ENCODE measurements around the gene OSBPL9. TPM values are rescaled to one million over a fixed set of nuclear protein-coding genes. Genes with fewer than 3 reads are reported as not detected.

Gene OSBPL9
- total RNA-seq, 4 donors from 2014 or later, result 65.8 to 206 (median 136) TPM

GRCh38 chr1:51623025-51623424 lies 6.1 kb downstream of the OSBPL9 start:
- Histone ChIP-seq H3K27ac (peak overlapping the region; percentile 94 to 99 (median 99)), H3K9me3 (no peaks in the 10 kb centered on the region), H3K36me3 (no peaks in the 10 kb centered on the region), H3K4me3 (peak overlapping the region in 3 of 4 donors; percentile 3 to 25 (median 18)), H3K4me1 (peaks cover 67 to 84% of the 10 kb centered on the region in 2 donors), H3K27me3 (no peaks in the 10 kb centered on the region)
- DNase-seq (no peak), ATAC-seq (no peak)
- intact Hi-C loops (cut with DNase I; ENCODE audit: low total_unique reads), result no loop called here
- in situ Hi-C loops (cut with MboI; ENCODE audit: low sequenced_read_pairs in 4 of 4), result loop anchor here in 1 of 4 donors (10.0 kb wide), 1 partner anchor 152 kb away; no protein-coding TSS in a partner anchor
- no peak for TF ChIP-seq POLR2A (IDR thresholded peaks at IDR 0.05)

- peak overlapping the region in 1 of 4 donors; percentile 18 for H3K4me3 ChIP-seq
- ATAC-seq (no peak), DNase-seq (no peak)
- no peaks in the 10 kb centered on the region for H3K9me3 ChIP-seq
- in situ Hi-C loops (cut with MboI; ENCODE audit: low sequenced_read_pairs in 4 of 4) (loop anchor here in 1 of 4 donors (10.0 kb wide), 1 partner anchor 151 kb away; no protein-coding TSS in a partner anchor), intact Hi-C loops (cut with DNase I; ENCODE audit: low total_unique reads) (no loop called here)
- no peaks in the 10 kb centered on the region for H3K27me3 ChIP-seq
- TF ChIP-seq POLR2A (IDR thresholded peaks at IDR 0.05) (no peak), CTCF (IDR thresholded peaks at IDR 0.05 in 4 of 5, conservative IDR thresholded peaks at IDR 0.05 in 1 of 5) (no peak)
- peak overlapping the region; percentile 94 to 99 (median 99) for H3K27ac ChIP-seq
- peaks cover 72 to 86% of the 10 kb centered on the region in 2 donors for H3K4me1 ChIP-seq
- H3K36me3 ChIP-seq, result no peaks in the 10 kb centered on the region
Measured at GRCh38 chr1:51623450-51623849, 6.6 kb downstream of the OSBPL9 start.

GRCh38 chr1:51624855-51625254 lies 8.0 kb downstream of the OSBPL9 start:
- Histone ChIP-seq H3K27ac (peak overlapping the region; percentile 94 to 99 (median 99)), H3K4me3 (no peak overlapping the region)

GRCh38 chr1:51627672-51628071 lies 10.8 kb downstream of the OSBPL9 start:
- intact Hi-C loops (cut with DNase I; ENCODE audit: low total_unique reads), result loop anchor here (2.0 kb wide), 1 partner anchor 141 kb away; no protein-coding TSS in a partner anchor
- no peak for ATAC-seq
- Histone ChIP-seq H3K4me3 (no peak overlapping the region), H3K4me1 (peaks cover 74 to 92% of the 10 kb centered on the region in 2 donors), H3K9me3 (no peaks in the 10 kb centered on the region), H3K27me3 (no peaks in the 10 kb centered on the region), H3K36me3 (no peaks in the 10 kb centered on the region), H3K27ac (peak overlapping the region; percentile 94 to 99 (median 99))
- in situ Hi-C loops (cut with MboI; ENCODE audit: low sequenced_read_pairs in 4 of 4), result loop anchor here in 3 of 4 donors (10.0 to 25.0 kb wide), 2 partner anchors 135 to 147 kb away; no protein-coding TSS in a partner anchor
- no peak for TF ChIP-seq POLR2A (IDR thresholded peaks at IDR 0.05)
- peak in 3 of 5 experiments; percentile 12 to 22 (median 21) for TF ChIP-seq CTCF (IDR thresholded peaks at IDR 0.05 in 4 of 5, conservative IDR thresholded peaks at IDR 0.05 in 1 of 5)
- DNase-seq, result no peak

More at GRCh38 chr1:51624855-51625254, 8.0 kb downstream of the OSBPL9 start:
- no peak for TF ChIP-seq POLR2A (IDR thresholded peaks at IDR 0.05)
- TF ChIP-seq CTCF (IDR thresholded peaks at IDR 0.05 in 4 of 5, conservative IDR thresholded peaks at IDR 0.05 in 1 of 5), result no peak
- Histone ChIP-seq H3K9me3 (no peaks in the 10 kb centered on the region), H3K36me3 (no peaks in the 10 kb centered on the region), H3K27me3 (no peaks in the 10 kb centered on the region), H3K4me1 (peaks cover 82 to 85% of the 10 kb centered on the region in 2 donors)
- no peak for DNase-seq
- intact Hi-C loops (cut with DNase I; ENCODE audit: low total_unique reads), result no loop called here
- in situ Hi-C loops (cut with MboI; ENCODE audit: low sequenced_read_pairs in 4 of 4), result loop anchor here in 3 of 4 donors (10.0 to 25.0 kb wide), 2 partner anchors 137 to 150 kb away; no protein-coding TSS in a partner anchor
- no peak for ATAC-seq

- in situ Hi-C loops (cut with MboI; ENCODE audit: low sequenced_read_pairs in 4 of 4) (loop anchor here in 3 of 4 donors (10.0 to 25.0 kb wide), 2 partner anchors 133 to 146 kb away; no protein-coding TSS in a partner anchor), intact Hi-C loops (cut with DNase I; ENCODE audit: low total_unique reads) (no loop called here)
- TF ChIP-seq POLR2A (IDR thresholded peaks at IDR 0.05), result no peak
- TF ChIP-seq CTCF (IDR thresholded peaks at IDR 0.05 in 4 of 5, conservative IDR thresholded peaks at IDR 0.05 in 1 of 5), result no peak
- H3K4me1 ChIP-seq, result peaks cover 66 to 87% of the 10 kb centered on the region in 2 donors
- H3K27ac ChIP-seq, result peak overlapping the region; percentile 94 to 99 (median 99)
- no peaks in the 10 kb centered on the region for H3K27me3 ChIP-seq
- no peaks in the 10 kb centered on the region for H3K36me3 ChIP-seq
- ATAC-seq (peak; percentile 32 to 60), DNase-seq (peak in 1 of 2 donors; percentile 73)
- H3K4me3 ChIP-seq, result no peak overlapping the region
- no peaks in the 10 kb centered on the region for H3K9me3 ChIP-seq
Measured at GRCh38 chr1:51628715-51629590, 12.1 kb downstream of the OSBPL9 start.
